Ramos (cell line): Measurements from ENCODE around the gene BTAF1.
"Not testable (repeated sequence)": the region's sequence is repeated elsewhere in the genome, so short reads cannot be mapped to it uniquely, and the experiment has no call there.

Source experiments
- in situ Hi-C: fragments of 300-500 bp; cut with MboI; formaldehyde crosslinking; loops from one replicate; pipeline ENCODE4 v1.14.3; 2022; ENCODE audit warnings: low sequenced_read_pairs; ENCODE audit not compliant: unreplicated experiment

BTAF1 gene

GRCh38 chr10:92033070-92033469 lies 109.5 kb downstream of the BTAF1 start:
- in situ Hi-C loops: not testable (repeated sequence)

GRCh38 chr10:92038949-92039348 lies 115.4 kb downstream of the BTAF1 start:
- in situ Hi-C loops: no loop called here

GRCh38 chr10:92042541-92042940 lies 119.0 kb downstream of the BTAF1 start:
- in situ Hi-C loops: no loop called here

GRCh38 chr10:92045641-92046106 lies 122.1 kb downstream of the BTAF1 start:
- in situ Hi-C loops: no loop called here

- in situ Hi-C loops: no loop called here
These were observed 123.6 kb downstream of the BTAF1 start for GRCh38 chr10:92047215-92047614.

GRCh38 chr10:92052088-92052487 lies 128.5 kb downstream of the BTAF1 start:
- in situ Hi-C loops: no loop called here

GRCh38 chr10:92052741-92053140 lies 129.2 kb downstream of the BTAF1 start:
- in situ Hi-C loops: no loop called here

- in situ Hi-C loops: no loop called here
These were observed 131.2 kb downstream of the BTAF1 start for GRCh38 chr10:92054807-92055206.

- in situ Hi-C loops: no loop called here
These were observed 138.7 kb downstream of the BTAF1 start for GRCh38 chr10:92062273-92062672.

GRCh38 chr10:92064506-92064905 lies 140.9 kb downstream of the BTAF1 start:
- in situ Hi-C loops: no loop called here

- in situ Hi-C loops: no loop called here
These were observed 142.8 kb downstream of the BTAF1 start for GRCh38 chr10:92066386-92066785.

GRCh38 chr10:92068900-92069299 lies 145.3 kb downstream of the BTAF1 start:
- in situ Hi-C loops: no loop called here

GRCh38 chr10:92074126-92074887 lies 150.7 kb downstream of the BTAF1 start:
- in situ Hi-C loops: no loop called here

- in situ Hi-C loops: no loop called here
These were observed 152.3 kb downstream of the BTAF1 start for GRCh38 chr10:92075829-92076228.

- in situ Hi-C loops: no loop called here
These were observed 153.2 kb downstream of the BTAF1 start for GRCh38 chr10:92076722-92077121.

- in situ Hi-C loops: no loop called here
These were observed 155.4 kb downstream of the BTAF1 start for GRCh38 chr10:92079003-92079402.
